ENCODE measurements around the gene DDR2. TPM values are rescaled to one million over a fixed set of nuclear protein-coding genes. Genes with fewer than 3 reads are reported as not detected.

Gene DDR2
- polyA plus RNA-seq, 1 donor from 2014 or later: 0.69 TPM

DNA sequence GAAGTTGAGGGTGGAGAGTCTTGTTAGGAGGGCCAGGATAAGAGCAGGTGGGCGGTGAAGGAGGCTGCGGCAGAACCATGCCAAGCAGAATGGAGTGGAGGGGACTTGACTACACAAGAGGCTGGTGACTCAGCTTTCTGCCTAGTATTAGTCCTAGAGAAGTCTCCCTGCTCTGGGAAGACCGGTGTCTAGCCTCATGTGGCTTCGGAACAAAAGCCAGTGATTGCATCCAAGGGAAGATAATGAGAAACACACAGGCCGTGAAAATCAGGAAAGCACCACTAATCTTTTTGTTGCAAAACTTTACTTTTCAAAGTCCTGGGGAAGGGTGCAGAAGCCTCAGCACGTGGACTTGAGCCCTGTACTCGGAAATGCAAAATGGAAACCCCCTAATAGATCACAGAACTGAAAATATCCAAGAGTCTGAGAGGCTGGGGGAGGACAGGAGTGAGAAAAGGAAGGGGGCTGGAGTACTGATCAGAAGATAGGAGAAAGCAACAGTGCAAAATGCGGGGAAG lies 31.4 kb downstream of the DDR2 start:
- no peak overlapping the region for H3K27ac ChIP-seq (ENCODE audit: low read length)
- H4K20me1 ChIP-seq (ENCODE audit: insufficient read depth): no peaks in the 10 kb centered on the region
- H3K79me2 ChIP-seq (replicated peaks; ENCODE audit: insufficient read depth, low read length): no peaks in the 10 kb centered on the region
- no peaks in the 10 kb centered on the region for H3K27me3 ChIP-seq (ENCODE audit: insufficient read depth, low read depth, low read length)
- no peak overlapping the region for H2AFZ ChIP-seq (ENCODE audit: low read depth, low read length)
- no peaks in the 10 kb centered on the region for H3K9me3 ChIP-seq (ENCODE audit: low read length)
- no peak overlapping the region for H3K9ac ChIP-seq (ENCODE audit: low read length)
- H3K4me2 ChIP-seq (ENCODE audit: low read length): no peak overlapping the region
- H3K9me2 ChIP-seq (ENCODE audit: insufficient read depth, low read length): no peaks in the 10 kb centered on the region
- no peaks in the 10 kb centered on the region for H3F3A ChIP-seq (ENCODE audit: insufficient read depth, low read length, poor library complexity, severe bottlenecking)
- no peak overlapping the region for H3K4me3 ChIP-seq (ENCODE audit: low read length)
- TF ChIP-seq, protein P1, sequence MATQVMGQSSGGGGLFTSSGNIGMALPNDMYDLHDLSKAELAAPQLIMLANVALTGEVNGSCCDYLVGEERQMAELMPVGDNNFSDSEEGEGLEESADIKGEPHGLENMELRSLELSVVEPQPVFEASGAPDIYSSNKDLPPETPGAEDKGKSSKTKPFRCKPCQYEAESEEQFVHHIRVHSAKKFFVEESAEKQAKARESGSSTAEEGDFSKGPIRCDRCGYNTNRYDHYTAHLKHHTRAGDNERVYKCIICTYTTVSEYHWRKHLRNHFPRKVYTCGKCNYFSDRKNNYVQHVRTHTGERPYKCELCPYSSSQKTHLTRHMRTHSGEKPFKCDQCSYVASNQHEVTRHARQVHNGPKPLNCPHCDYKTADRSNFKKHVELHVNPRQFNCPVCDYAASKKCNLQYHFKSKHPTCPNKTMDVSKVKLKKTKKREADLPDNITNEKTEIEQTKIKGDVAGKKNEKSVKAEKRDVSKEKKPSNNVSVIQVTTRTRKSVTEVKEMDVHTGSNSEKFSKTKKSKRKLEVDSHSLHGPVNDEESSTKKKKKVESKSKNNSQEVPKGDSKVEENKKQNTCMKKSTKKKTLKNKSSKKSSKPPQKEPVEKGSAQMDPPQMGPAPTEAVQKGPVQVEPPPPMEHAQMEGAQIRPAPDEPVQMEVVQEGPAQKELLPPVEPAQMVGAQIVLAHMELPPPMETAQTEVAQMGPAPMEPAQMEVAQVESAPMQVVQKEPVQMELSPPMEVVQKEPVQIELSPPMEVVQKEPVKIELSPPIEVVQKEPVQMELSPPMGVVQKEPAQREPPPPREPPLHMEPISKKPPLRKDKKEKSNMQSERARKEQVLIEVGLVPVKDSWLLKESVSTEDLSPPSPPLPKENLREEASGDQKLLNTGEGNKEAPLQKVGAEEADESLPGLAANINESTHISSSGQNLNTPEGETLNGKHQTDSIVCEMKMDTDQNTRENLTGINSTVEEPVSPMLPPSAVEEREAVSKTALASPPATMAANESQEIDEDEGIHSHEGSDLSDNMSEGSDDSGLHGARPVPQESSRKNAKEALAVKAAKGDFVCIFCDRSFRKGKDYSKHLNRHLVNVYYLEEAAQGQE (IDR thresholded peaks at IDR 0.05; ENCODE audit: borderline replicate concordance): no peak
- no peak for TF ChIP-seq EP300 (conservative IDR thresholded peaks at IDR 0.05; ENCODE audit: poor library complexity, severe bottlenecking)
- TF ChIP-seq, protein P2, sequence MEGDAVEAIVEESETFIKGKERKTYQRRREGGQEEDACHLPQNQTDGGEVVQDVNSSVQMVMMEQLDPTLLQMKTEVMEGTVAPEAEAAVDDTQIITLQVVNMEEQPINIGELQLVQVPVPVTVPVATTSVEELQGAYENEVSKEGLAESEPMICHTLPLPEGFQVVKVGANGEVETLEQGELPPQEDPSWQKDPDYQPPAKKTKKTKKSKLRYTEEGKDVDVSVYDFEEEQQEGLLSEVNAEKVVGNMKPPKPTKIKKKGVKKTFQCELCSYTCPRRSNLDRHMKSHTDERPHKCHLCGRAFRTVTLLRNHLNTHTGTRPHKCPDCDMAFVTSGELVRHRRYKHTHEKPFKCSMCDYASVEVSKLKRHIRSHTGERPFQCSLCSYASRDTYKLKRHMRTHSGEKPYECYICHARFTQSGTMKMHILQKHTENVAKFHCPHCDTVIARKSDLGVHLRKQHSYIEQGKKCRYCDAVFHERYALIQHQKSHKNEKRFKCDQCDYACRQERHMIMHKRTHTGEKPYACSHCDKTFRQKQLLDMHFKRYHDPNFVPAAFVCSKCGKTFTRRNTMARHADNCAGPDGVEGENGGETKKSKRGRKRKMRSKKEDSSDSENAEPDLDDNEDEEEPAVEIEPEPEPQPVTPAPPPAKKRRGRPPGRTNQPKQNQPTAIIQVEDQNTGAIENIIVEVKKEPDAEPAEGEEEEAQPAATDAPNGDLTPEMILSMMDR (IDR thresholded peaks at IDR 0.05; ENCODE audit: poor library complexity, severe bottlenecking): no peak
- no peak for TF ChIP-seq MXI1 (conservative IDR thresholded peaks at IDR 0.05; ENCODE audit: poor library complexity, severe bottlenecking)
- no peak for TF ChIP-seq EZH2 (IDR thresholded peaks at IDR 0.05; ENCODE audit: borderline replicate concordance, insufficient read depth, low read length, poor library complexity, severe bottlenecking)
- TF ChIP-seq RAD21 (conservative IDR thresholded peaks at IDR 0.05): no peak
- no peak for TF ChIP-seq TAF1 (IDR thresholded peaks at IDR 0.05; ENCODE audit: low read depth)
- no peak for TF ChIP-seq POLR2AphosphoS5 (IDR thresholded peaks at IDR 0.05)
- TF ChIP-seq SMC3 (conservative IDR thresholded peaks at IDR 0.05; ENCODE audit: poor library complexity): no peak
- no peaks in the 10 kb centered on the region for H3K36me3 ChIP-seq (ENCODE audit: insufficient read depth, low read length)

DNA sequence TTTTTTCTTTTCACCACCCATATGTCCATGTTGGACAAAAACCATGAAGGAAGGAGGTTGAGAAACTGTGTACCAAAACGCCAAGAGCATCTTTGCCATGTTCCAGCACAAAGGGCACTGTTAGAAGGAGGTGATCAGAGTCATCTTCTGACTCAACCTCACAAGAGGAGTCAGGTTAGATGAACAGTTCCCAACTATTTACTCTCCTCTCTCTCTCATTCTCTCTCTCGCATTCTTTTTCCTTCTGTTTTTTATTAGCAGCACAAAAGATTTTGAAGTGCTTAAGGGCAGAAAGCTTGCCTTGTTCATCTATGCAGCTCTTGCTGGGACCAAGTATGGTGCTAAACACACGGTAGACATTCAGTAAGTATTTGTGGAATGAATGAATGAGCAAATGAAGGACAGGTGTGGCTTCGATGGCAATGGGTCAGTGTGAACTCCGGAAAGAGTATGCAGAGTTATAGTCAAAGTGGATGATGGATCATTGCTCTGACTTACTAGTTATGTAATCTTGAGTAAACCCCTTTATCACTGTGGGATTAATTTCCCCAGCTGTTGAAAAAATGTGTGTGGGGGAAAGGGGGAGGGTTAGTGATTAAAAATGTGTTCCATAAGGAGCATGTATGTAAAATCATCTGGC lies 33.9 kb downstream of the DDR2 start:
- H3K9me2 ChIP-seq (ENCODE audit: insufficient read depth, low read length): no peaks in the 10 kb centered on the region
- H3K9me3 ChIP-seq (ENCODE audit: low read length): no peaks in the 10 kb centered on the region
- H3K4me2 ChIP-seq (ENCODE audit: low read length): no peak overlapping the region
- no peak overlapping the region for H3K9ac ChIP-seq (ENCODE audit: low read length)
- H3K4me3 ChIP-seq (ENCODE audit: low read length): no peak overlapping the region
- no peaks in the 10 kb centered on the region for H3K79me2 ChIP-seq (replicated peaks; ENCODE audit: insufficient read depth, low read length)
- no peaks in the 10 kb centered on the region for H4K20me1 ChIP-seq (ENCODE audit: insufficient read depth)
- TF ChIP-seq POLR2AphosphoS5 (IDR thresholded peaks at IDR 0.05) (no peak), MXI1 (conservative IDR thresholded peaks at IDR 0.05; ENCODE audit: poor library complexity, severe bottlenecking) (no peak), SMC3 (conservative IDR thresholded peaks at IDR 0.05; ENCODE audit: poor library complexity) (no peak), RAD21 (conservative IDR thresholded peaks at IDR 0.05) (no peak), EZH2 (IDR thresholded peaks at IDR 0.05; ENCODE audit: borderline replicate concordance, insufficient read depth, low read length, poor library complexity, severe bottlenecking) (no peak), EP300 (conservative IDR thresholded peaks at IDR 0.05; ENCODE audit: poor library complexity, severe bottlenecking) (no peak), TAF1 (IDR thresholded peaks at IDR 0.05; ENCODE audit: low read depth) (no peak)
- TF ChIP-seq, protein P1 (IDR thresholded peaks at IDR 0.05; ENCODE audit: borderline replicate concordance): no peak
- TF ChIP-seq, protein P2 (IDR thresholded peaks at IDR 0.05; ENCODE audit: poor library complexity, severe bottlenecking): no peak
- no peak overlapping the region for H3K27ac ChIP-seq (ENCODE audit: low read length)
- H3K27me3 ChIP-seq (ENCODE audit: insufficient read depth, low read depth, low read length): no peaks in the 10 kb centered on the region
- no peaks in the 10 kb centered on the region for H3K36me3 ChIP-seq (ENCODE audit: insufficient read depth, low read length)
- H2AFZ ChIP-seq (ENCODE audit: low read depth, low read length): no peak overlapping the region
- H3F3A ChIP-seq (ENCODE audit: insufficient read depth, low read length, poor library complexity, severe bottlenecking): no peaks in the 10 kb centered on the region
